Neural progenitor cell (in vitro differentiated cells): ENCODE data around the gene SRGAP2C.
"Not testable (repeated sequence)": the region's sequence is repeated elsewhere in the genome, so short reads cannot be mapped to it uniquely, and the experiment has no call there.

ENCODE experiments used
- EZH2 ChIP-seq: fragments of 200-600 bp; sonication (generic); IDR thresholded peaks from 2 replicates; pipeline ENCODE4 v1.6.1; 2017; ENCODE audit warnings: antibody characterized with exemption, mild to moderate bottlenecking, moderate library complexity
- EZH2phosphoT487 ChIP-seq: fragments of 200-600 bp; sonication (generic); IDR thresholded peaks from 2 replicates; pipeline ENCODE4 v1.6.1; 2017; ENCODE audit warnings: antibody characterized with exemption
- TF ChIP-seq, protein P1 (sequence below): fragments of 200-600 bp; sonication (generic); IDR thresholded peaks from 2 replicates; pipeline ENCODE4 v1.5.1; 2017; ENCODE audit warnings: antibody characterized with exemption, mild to moderate bottlenecking

DNA sequence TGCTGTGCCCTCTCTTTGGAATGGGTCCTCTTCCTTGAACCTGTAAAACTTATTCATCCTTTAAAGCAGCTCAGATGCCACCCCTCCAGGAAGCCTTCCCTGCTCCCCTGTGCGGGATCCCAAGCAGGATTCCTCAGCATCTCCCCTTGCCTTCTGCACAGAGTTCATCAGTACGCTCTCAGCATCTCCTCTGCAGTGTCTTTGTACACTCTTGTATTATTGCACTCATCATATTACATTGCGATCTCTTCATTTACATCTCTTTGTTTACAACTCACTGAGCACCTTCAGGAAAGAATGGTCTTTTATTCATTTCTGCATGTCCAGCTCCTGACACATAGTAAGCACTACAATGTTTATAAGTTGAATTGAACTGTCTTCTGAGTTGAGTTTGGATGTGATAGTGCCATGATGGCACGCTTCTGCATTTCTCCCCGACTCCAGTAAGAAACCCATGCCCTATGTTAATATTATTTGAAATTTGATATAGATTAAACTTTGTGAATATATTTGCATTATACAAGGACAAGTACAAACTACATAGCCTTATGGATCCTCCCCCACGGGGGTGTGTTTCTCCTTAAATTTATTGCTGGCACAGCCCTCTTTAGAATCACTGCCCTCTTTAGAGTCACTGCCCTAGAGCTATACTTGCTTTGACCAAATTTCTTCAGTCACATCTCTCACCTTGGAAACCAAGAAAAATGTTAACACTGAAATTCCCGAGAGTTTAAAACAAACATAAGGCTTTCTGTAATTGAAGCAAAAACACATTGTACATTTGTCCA is 12.5 kb downstream of the SRGAP2C start:
- TF ChIP-seq EZH2phosphoT487, EZH2: not testable (repeated sequence)
- TF ChIP-seq, protein P1, sequence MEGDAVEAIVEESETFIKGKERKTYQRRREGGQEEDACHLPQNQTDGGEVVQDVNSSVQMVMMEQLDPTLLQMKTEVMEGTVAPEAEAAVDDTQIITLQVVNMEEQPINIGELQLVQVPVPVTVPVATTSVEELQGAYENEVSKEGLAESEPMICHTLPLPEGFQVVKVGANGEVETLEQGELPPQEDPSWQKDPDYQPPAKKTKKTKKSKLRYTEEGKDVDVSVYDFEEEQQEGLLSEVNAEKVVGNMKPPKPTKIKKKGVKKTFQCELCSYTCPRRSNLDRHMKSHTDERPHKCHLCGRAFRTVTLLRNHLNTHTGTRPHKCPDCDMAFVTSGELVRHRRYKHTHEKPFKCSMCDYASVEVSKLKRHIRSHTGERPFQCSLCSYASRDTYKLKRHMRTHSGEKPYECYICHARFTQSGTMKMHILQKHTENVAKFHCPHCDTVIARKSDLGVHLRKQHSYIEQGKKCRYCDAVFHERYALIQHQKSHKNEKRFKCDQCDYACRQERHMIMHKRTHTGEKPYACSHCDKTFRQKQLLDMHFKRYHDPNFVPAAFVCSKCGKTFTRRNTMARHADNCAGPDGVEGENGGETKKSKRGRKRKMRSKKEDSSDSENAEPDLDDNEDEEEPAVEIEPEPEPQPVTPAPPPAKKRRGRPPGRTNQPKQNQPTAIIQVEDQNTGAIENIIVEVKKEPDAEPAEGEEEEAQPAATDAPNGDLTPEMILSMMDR: not testable (repeated sequence)
